ENCODE data around the gene SAP30BP.

Gene SAP30BP

GRCh38 chr17:75639771-75640555 is 27.2 kb upstream of the SAP30BP start:
- TF ChIP-seq ARNT (IDR thresholded peaks at IDR 0.05) (no peak), ELF4 (IDR thresholded peaks at IDR 0.05) (no peak), FOXA1 (IDR thresholded peaks at IDR 0.05) (no peak), HDGF (IDR thresholded peaks at IDR 0.05; ENCODE audit: borderline replicate concordance) (no peak), SUZ12 (IDR thresholded peaks at IDR 0.05) (no peak), LEF1 (IDR thresholded peaks at IDR 0.05; ENCODE audit: borderline replicate concordance) (no peak), PKNOX1 (IDR thresholded peaks at IDR 0.05) (no peak), BHLHE40 (IDR thresholded peaks at IDR 0.05; ENCODE audit: borderline replicate concordance) (no peak), SP1 (IDR thresholded peaks at IDR 0.05) (no peak)
- CTCF ChIA-PET = interaction anchor here (10.4 kb wide), 1 partner anchor 6 kb away, joined by 69 read pairs; the partner anchor contains the start of gene SMIM5
- no peak for DNase-seq (ENCODE audit: extremely low spot score)
- POLR2A ChIA-PET = no interaction called here

DNA sequence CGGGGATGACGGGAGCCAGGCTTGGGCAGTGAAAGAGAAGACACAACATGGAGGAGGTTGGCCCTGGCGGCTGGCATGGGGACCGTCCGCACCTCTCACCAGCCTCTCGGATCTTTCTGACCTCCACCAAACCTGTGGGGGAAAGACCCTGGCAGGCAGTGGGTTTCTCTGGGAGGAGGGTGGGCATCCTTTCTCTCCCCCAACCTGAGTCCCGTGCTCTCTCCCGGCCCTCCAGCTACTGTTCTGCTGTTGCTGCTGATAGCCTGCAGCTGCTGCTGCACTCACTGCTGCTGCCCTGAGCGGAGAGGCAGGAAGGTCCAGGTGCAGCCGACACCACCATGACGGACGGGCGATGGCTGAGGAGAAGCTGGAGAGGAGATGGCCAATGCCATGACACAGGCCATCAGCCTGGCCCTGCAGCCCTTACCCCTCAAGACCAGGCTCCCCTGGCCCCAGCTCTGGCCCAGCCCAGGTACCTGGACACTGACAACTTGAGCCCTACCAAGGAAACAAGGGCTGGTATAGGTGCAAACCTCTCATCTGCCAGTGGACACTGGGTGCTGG is 26.5 kb upstream of the SAP30BP start:
- POLR2A ChIA-PET = interaction anchor here (0.8 to 1.2 kb wide), 2 partner anchors 13 to 25 kb away, joined by 3 to 4 read pairs; no protein-coding TSS in a partner anchor
- CTCF ChIA-PET = interaction anchor here (0.9 to 10.4 kb wide), 2 partner anchors 7 to 39 kb away, joined by 3 to 69 read pairs; partner anchors contain the start of gene SMIM5
- DNase-seq (ENCODE audit: extremely low spot score) = no peak
- TF ChIP-seq ZNF384 (IDR thresholded peaks at IDR 0.05) (no peak), TARDBP (IDR thresholded peaks at IDR 0.05) (no peak), L3MBTL2 (conservative IDR thresholded peaks at IDR 0.05) (no peak), SUZ12 (IDR thresholded peaks at IDR 0.05) (no peak), ELF4 (IDR thresholded peaks at IDR 0.05) (no peak), SP1 (IDR thresholded peaks at IDR 0.05) (no peak), LEF1 (IDR thresholded peaks at IDR 0.05; ENCODE audit: borderline replicate concordance) (no peak), FOXA1 (IDR thresholded peaks at IDR 0.05) (no peak), CTBP1 (IDR thresholded peaks at IDR 0.05; ENCODE audit: borderline replicate concordance) (no peak), FOXK2 (IDR thresholded peaks at IDR 0.05) (no peak), HDGF (IDR thresholded peaks at IDR 0.05; ENCODE audit: borderline replicate concordance) (no peak), FOXM1 (IDR thresholded peaks at IDR 0.05; ENCODE audit: borderline replicate concordance) (no peak), ARNT (IDR thresholded peaks at IDR 0.05) (no peak), BHLHE40 (IDR thresholded peaks at IDR 0.05; ENCODE audit: borderline replicate concordance) (no peak), NFRKB (IDR thresholded peaks at IDR 0.05) (no peak)

GRCh38 chr17:75641343-75641742 is 25.8 kb upstream of the SAP30BP start:
- POLR2A ChIA-PET = interaction anchor here (0.8 to 1.2 kb wide), 2 partner anchors 12 to 24 kb away, joined by 3 to 4 read pairs; no protein-coding TSS in a partner anchor
- CTCF ChIA-PET = interaction anchor here (0.6 to 10.4 kb wide), 3 partner anchors 8 to 105 kb away, joined by 3 to 69 read pairs (median 4); partner anchors contain the start of gene SMIM5
- TF ChIP-seq NFRKB (IDR thresholded peaks at IDR 0.05) = no peak
- no peak for TF ChIP-seq SUZ12 (IDR thresholded peaks at IDR 0.05)
- no peak for TF ChIP-seq HDGF (IDR thresholded peaks at IDR 0.05; ENCODE audit: borderline replicate concordance)
- TF ChIP-seq FOXK2 (IDR thresholded peaks at IDR 0.05) = no peak
- no peak for DNase-seq (ENCODE audit: extremely low spot score)

DNA sequence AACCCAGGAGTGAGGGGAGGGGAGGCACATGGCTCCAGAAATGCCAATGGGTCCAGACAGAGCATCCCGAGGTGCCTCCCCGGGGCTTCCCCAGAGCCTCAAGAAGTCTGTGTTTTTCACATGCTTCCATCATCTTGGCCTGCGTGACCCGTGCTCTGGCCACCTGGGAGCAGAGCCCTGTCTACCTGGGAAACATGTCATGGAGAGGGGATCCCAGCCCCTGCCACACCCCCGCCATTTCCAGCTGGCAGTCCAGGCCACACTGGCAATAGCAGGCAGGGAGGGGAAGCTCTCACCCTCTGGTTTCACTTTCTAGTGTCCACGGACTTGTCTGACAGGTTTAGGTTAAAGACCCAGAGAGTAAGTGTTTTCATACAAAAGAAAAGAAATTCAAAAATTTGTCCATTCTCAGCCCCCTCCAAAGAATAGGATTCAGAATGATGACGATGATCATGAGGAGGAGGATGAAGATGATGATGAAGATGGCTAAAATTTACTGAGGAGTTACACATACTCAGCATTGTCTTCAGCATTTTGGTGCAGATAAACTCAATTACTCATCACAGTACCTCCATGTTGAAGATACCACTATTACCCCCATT is 24.9 kb upstream of the SAP30BP start:
- no peak for TF ChIP-seq FOXA1 (IDR thresholded peaks at IDR 0.05)
- TF ChIP-seq FOXM1 (IDR thresholded peaks at IDR 0.05; ENCODE audit: borderline replicate concordance) = no peak
- TF ChIP-seq NFRKB (IDR thresholded peaks at IDR 0.05) = no peak
- no peak for TF ChIP-seq SUZ12 (IDR thresholded peaks at IDR 0.05)
- no peak for TF ChIP-seq ELF4 (IDR thresholded peaks at IDR 0.05)
- TF ChIP-seq ZNF384 (IDR thresholded peaks at IDR 0.05) = no peak
- no peak for TF ChIP-seq L3MBTL2 (conservative IDR thresholded peaks at IDR 0.05)
- TF ChIP-seq TARDBP (IDR thresholded peaks at IDR 0.05) = no peak
- no peak for TF ChIP-seq HDGF (IDR thresholded peaks at IDR 0.05; ENCODE audit: borderline replicate concordance)
- TF ChIP-seq BHLHE40 (IDR thresholded peaks at IDR 0.05; ENCODE audit: borderline replicate concordance) = no peak
- no peak for TF ChIP-seq CTBP1 (IDR thresholded peaks at IDR 0.05; ENCODE audit: borderline replicate concordance)
- no peak for TF ChIP-seq LEF1 (IDR thresholded peaks at IDR 0.05; ENCODE audit: borderline replicate concordance)
- ChIA-PET CTCF (interaction anchor here (10.4 kb wide), 1 partner anchor 9 kb away, joined by 69 read pairs; the partner anchor contains the start of gene SMIM5), POLR2A (no interaction called here)
- no peak for DNase-seq (ENCODE audit: extremely low spot score)

DNA sequence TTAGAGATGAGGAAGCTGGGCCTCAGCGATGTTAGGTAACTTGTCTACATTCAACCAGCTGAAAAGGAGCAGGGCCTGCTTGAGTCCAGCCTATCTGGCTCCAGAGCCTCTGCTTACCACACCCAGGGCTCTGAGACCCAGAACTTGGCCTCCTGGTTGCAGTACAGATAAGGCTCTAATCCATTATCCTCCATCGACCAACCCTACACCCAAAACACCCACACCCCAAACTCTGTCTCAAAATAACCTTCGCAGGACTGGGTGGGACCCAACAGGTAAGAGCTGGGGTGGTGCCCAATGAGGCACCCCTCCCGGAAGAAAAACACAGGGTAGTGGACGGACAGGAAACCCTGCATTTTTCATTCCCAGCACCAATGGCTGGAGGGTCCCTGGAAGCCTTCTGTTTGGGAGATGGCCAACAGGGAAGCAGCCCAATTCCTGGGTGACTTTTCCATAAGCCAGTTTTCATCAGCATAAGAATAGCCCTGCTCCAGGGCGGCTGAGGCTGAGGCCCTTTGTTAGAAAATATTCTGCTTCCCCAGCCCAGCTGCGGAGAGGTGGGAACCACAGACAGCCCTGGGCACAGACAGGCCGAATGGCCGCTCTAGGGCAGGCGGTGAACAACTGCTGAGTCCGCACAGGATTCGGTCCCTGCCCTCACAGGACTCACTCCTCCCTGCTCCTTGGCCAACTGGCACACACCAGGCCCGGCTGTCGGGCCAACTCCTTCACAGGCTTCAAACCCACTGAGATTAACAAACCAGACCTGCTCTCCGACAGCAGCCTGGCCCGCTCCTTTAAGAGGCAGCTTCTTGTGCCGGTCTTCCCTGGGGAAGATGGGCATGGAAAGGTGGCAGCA is 24.1 kb upstream of the SAP30BP start:
- no peak for DNase-seq (ENCODE audit: extremely low spot score)
- POLR2A ChIA-PET = no interaction called here
- CTCF ChIA-PET = interaction anchor here (10.4 kb wide), 1 partner anchor 9 kb away, joined by 69 read pairs; the partner anchor contains the start of gene SMIM5

More for the DNA sequence above, 24.1 kb upstream of the SAP30BP start:
- TF ChIP-seq FOXA1 (IDR thresholded peaks at IDR 0.05) (no peak), CTBP1 (IDR thresholded peaks at IDR 0.05; ENCODE audit: borderline replicate concordance) (no peak), TARDBP (IDR thresholded peaks at IDR 0.05) (no peak), SP1 (IDR thresholded peaks at IDR 0.05) (no peak), SUZ12 (IDR thresholded peaks at IDR 0.05) (no peak), L3MBTL2 (conservative IDR thresholded peaks at IDR 0.05) (no peak), PKNOX1 (IDR thresholded peaks at IDR 0.05) (no peak), FOXM1 (IDR thresholded peaks at IDR 0.05; ENCODE audit: borderline replicate concordance) (no peak), HDGF (IDR thresholded peaks at IDR 0.05; ENCODE audit: borderline replicate concordance) (no peak), ZNF384 (IDR thresholded peaks at IDR 0.05) (no peak), BHLHE40 (IDR thresholded peaks at IDR 0.05; ENCODE audit: borderline replicate concordance) (no peak), ARNT (IDR thresholded peaks at IDR 0.05) (no peak), LEF1 (IDR thresholded peaks at IDR 0.05; ENCODE audit: borderline replicate concordance) (no peak), ELF4 (IDR thresholded peaks at IDR 0.05) (no peak), NFRKB (IDR thresholded peaks at IDR 0.05) (no peak), FOXK2 (IDR thresholded peaks at IDR 0.05) (no peak)
